KG1 (cell line): ENCODE results near the gene S100A7A.
"Not testable (repeated sequence)": the region's sequence is repeated elsewhere in the genome, so short reads cannot be mapped to it uniquely, and the experiment has no call there.

ENCODE experiments used
- DNase-seq: peaks from one replicate; lab custom pipeline; 2025; lab: John Stamatoyannopoulos, UW

Gene S100A7A

DNA sequence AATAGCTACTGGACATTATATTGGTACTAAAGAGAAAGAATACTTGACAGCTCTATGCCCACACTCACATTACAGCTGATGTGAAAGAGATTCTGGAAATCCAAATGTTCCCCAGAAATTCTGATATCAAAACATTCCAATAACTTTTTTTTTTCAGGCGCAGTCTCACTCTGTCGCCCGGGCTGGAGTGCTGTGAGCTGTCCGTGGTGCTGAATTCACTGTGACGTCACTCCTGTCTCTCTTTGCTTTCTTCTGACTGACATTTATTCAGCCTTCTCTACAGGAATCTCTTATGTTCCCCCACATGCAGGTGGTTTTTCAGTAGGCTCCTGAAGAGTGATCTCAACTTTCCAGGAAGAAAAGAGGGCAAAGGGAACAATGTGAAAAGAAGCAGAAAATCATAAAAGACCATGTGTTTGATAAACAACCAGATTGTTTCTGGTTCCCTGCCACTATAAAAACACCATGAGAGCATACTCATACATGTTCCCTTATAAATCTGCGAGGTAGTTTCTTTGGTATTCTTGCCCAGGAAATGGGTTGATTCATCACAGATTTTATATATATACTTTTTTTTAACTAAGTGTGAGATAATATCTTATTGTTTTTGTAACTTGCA is 6.2 kb downstream of the S100A7A start:
- DNase-seq = peak; percentile 6

DNA sequence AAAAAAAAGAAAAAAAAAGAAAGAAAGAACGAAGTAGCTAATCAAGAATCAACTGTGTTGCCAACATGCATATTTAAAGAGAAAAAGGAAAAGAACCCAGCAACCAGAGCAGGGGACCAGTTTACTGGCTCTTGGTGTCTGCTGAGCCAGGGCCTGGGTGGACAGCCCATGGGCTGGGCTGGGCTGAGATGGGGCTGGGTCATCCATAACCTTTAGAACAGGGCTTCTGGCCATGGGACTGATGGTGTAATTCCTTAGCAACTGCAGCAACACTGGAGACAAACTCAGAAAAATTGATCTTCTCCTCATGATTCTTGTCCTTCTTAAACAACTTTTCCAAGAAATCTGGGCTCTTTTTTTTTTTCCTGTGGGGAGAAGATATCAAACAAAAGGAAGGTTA is 10.5 kb downstream of the S100A7A start:
- DNase-seq = no peak

DNA sequence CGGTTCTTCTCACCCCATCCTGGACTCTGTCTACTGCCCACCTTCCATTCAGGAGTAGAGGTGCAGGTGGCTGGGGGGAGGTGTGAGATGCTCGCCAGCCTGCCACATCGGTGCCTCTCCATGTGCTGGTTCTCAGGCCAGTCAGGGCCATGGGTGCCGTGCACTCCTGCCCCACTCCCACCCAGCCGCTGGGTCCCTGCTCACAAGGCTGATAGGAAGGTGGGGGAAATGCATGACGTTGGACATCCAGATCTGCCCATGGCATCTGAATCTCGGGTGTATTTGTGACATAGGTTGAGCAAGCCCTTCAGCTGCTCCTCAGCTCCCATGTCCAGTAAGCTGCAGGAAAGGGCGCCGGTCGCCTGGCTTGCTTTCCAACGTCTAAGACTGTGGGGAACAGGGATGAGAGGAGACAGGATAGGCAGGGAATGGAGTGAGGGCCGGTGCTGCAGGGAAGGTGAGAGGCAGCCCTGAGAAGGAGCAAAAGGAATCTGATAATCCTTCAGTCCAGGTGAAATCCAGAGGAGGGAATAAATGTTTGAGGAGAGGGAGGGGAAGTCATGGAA is 11.8 kb downstream of the S100A7A start:
- DNase-seq = no peak

DNA sequence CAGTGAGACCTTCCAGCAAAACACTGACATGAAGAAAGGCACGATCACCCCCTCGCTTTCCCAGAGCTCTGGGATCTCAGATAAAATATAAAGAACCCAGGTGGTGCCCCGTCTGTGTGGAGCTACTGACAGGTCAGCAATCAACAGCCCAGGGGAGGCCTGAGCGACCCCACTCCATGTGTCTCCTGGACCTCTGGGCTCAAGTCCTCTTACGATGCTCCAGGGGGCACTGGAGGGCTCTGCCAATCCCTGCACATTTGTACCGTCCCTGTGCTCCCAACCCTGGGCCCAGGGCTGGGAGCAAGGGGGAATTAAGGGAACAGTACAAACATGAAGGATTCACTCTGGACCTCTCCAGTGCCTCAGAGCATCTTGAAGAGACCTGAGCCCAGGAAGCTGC is 12.5 kb downstream of the S100A7A start:
- no peak for DNase-seq

DNA sequence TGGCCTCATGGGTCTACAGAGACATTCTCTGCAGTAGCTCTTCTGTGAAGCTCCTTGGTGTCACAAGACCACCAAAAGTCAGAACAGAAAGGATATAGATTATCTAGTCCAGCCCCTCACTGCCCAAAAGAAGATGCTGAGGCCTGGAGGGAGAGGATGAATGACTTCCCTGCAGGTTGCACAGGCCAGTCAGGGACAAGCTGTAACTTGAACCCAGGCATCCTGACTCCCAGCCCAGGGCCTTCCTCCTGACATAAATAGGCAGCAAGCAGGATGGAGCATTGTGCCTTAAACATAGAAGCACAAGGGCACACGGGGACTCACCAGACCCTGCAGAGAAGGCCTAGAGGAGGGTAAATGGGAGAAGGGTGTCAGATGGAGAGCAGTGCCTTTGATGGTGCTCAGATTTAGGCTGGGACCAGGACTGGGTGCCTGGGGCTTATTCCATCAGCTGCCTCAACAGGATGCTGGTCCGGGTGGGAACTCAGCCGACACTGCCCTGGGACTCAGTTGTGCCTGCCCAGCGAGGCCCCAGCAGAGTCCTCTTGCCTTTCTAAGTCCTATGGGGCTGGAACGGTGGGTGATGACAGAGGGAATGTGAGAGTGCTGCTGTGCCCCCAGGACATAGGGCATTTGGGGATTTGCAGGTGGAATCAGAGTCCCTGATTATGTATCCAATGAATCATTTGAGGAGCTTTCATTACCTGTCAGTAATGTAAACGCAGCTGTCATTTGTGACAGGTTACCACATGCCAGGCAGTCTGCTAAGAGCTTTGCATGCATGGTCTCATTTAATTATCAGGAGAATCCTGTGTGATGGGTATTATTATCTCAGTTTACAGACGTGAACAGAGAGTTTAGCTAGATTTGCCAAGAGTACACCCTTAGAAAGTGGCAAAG is 13.2 kb downstream of the S100A7A start:
- no peak for DNase-seq

DNA sequence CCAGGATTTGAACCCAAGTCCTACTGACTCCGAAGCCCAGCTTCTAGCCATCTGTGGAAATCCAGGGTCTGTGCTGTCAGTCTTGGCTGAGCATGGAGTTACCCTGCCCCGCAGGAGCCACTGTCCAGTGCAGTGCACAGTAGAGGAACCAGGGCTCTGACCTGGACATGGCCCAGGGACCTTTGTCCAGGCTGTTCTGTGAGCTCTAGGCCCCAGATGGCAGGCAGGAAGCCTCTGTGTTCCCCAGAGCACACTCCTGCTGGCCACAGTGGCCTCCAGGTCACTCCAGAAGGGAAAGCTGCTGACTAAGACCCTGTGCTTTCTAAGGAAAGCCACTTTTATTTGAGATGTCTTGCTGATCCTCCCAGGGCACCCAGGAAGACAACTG is 13.8 kb downstream of the S100A7A start:
- no peak for DNase-seq

DNA sequence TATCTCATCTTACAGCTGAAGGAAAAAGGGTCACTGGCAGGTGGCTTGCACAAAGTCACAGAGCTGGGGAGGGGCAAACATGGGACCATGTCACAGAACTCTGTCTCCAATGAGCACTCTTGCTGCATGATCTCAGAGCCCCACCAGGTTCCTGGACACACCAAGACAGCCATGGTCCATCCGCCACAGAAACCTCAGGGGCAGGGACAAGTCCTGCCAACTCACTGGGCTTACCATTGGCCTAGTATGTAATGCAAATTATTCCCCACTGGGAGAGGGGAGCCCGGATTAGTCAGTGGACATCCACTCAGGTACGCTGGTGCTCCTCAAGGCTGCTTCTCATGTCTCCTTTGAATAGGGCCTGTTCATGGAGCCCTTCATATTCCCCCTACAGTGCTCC is 14.2 kb downstream of the S100A7A start:
- no peak for DNase-seq

DNA sequence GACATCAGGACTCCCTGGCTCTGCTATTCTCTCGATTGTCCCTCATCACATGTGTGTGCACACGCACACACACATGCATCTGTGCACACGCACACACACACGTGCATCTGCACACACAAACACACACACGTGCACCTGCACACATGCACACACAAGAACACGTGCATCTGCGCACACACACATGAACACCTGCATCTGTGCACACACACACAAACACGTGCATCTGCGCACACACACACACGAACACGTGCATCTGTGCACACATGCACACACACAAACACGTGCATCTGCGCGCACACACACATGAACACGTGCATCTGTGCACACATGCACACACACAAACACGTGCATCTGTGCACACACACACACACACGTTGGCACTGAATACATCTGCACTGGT is 14.7 kb downstream of the S100A7A start:
- no peak for DNase-seq

DNA sequence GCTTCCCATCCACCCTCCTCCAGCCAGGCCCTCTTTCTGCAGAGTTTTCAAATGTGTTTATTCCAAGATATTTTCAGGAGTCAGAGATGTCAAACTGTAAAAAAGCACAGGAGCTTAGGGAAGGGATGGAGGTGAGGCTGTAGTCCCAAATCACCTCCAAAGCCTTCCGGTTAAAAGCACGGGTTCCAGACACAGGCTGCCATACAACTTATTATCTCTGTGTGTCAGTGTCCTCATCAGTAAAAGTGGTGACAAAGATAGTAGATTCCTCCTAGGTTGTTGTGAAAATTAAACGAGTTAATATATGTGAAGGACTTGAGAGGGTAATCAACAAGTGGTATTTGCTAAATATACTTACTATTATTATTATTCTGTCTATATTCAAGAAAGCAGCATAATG is 15.1 kb downstream of the S100A7A start:
- DNase-seq = no peak

DNA sequence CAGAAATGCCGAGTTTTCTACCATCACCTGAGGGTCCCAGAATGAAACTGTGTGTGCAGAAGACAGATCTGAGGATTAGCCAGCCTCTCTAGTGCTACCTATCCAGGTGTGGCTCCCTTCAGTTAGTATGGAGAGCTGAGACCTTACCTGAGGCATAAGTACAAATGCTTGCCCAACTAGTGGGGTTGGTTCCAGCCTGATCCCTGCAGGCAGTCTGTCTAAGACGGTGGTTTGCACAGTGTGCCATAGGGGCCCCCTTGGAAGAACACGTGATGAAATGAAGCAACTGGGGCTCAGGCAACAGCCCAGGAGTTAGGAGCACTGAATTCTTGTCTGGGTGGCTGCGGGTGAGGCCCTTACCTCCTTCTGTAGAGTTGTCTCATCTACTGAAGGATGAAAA is 15.6 kb downstream of the S100A7A start:
- no peak for DNase-seq

DNA sequence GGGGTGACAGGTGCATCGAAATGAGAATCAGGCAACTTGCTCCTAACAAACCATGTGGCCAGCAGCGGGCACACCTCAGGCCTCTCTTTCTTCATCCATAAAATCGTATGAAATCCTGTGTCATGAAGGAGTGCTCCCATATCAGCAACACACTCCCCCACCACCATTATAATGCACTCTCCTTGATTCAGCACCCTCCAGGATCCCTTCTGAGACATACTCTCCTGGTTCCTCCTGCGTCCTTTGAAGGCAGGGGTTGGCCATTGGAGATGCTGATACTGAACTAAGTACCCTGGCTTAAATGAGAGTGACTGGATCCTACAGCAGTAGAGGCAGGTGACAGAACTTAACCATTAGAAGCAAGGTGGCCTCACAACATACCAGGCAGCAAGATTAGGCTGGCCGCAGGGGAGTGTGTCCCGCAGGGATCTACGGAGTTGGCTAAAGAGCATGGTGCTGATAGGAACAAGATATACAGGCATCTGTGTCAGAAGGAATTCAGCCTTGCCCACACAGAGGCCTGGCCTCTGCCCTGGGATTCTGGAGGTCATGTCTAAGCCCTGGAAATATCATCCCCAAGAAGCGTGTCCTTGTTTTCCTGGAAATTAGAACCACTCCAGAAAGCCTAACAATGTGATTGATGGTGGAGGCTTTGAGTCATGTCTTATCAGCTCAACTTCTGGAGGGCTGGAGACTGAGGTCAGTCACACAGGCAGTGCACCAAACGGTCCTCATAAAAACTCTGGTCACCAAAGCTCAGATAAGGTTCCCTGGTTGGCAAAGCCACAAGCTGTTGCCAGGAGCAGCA is 16.8 kb downstream of the S100A7A start:
- DNase-seq = no peak

DNA sequence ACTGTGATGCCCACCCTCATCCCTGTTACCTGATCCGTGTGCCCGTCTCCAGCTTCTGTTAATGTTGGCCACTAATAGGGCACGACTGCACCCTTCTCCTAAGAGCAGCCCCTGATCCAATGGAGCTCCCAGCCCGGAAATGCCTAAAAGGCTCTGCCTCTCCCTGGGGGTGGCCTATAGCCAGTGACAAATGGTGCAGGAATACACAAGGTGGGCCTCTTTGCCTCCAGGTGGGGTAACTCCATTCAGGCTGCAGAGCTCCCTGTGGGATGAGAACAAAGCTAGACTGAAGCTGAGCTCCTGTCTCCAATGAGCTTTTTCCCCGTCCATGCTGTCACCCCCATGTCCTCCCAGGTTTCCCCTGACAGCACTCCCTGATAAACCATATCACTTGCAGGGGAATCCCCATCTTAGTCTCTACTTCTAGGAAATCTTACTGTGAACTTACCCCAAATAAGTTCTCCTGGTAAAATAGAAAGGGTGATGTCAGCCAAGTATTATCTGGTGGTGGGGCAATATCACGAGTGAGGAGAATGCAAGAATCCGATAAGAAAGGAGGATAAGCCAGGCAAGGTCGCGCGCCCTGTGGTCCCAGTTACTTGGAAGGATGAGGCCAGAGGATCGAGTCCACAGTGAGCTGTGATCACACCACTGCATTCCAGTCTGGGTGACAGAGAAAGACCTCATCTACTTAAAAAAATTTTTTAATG is 18.6 kb downstream of the S100A7A start:
- DNase-seq = no peak

DNA sequence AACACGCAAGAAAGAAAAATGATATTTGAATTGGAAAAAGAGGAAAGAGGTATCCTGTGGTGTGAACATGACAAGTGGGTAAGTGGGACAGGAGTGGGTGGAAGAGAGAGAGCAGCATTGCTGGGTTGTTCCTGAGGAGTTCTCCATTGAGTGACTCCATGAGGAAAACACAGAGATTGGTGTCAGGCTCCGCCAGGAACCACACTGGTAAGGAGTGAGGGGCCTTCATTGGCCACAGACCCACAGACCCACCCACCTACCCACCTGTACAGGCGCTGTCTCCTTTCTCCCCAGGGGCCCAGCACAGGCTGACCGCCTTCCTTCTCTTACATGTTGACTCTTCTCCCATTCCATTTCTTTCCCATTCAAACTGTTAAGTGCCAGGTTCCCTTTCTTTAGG is 20.9 kb downstream of the S100A7A start:
- no peak for DNase-seq

DNA sequence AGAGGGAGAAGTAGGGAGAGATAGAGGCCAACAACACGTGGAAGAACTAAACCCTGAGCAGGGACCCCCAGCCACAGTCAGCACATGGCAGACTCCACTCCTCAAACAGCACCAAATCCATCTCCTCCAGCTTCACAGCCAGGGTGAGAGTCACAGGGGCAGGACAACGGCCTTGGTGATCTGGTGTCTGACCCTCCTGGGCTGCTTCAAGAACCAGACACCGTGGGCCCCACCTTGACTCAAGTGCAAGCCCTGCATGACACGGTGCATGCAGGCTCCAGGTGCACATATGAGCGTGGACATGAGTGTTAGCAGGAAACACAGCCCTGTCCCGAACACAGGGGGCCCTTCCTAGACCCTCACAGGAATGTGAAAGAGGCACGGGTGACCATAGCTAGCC is 22.3 kb downstream of the S100A7A start:
- DNase-seq = no peak

DNA sequence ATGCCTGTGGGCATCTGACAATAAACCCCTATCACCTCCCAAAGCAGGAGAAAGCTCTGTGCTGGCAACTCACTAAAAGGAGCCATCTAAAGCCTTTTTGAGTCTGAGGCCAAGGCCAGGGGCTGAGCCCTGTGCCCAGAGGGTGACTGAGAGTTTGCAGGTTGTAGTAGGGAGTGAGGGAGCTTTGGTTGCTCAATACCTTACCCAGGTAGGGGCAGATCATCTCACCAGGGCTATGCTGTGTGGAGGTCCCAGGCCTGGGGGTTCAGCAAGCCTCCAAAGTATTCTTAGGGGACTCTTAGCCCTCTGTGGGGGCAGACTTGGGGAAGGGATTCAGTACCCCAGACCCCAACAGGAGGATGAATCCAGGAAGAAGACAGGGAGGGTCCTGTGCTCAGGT is 23.0 kb downstream of the S100A7A start:
- no peak for DNase-seq

DNA sequence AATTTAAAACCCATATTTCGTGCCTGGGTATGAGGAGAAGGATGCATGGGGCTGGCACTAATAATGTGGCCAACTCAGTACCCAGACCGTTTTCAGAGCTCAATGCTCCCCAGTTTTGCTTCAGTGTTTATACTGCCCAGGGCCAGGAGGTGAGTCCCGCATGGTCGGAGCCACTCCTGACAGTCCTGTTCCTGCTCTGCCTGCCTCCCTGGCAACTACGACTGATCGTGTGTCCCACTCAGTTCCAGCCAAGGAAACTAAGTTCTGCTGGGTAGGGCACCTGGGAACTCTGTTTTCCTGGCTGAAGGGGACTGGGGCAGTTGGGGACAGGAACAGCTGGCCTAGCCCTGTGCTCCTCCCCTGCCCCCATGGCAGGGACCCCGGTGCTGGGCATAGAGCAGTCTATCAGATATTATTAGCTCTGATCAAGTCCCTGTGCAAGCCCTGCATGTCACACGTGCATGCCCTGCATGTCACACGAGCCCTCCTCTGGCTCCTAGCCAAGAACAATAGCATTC is 25.0 kb downstream of the S100A7A start:
- DNase-seq = no peak

DNA sequence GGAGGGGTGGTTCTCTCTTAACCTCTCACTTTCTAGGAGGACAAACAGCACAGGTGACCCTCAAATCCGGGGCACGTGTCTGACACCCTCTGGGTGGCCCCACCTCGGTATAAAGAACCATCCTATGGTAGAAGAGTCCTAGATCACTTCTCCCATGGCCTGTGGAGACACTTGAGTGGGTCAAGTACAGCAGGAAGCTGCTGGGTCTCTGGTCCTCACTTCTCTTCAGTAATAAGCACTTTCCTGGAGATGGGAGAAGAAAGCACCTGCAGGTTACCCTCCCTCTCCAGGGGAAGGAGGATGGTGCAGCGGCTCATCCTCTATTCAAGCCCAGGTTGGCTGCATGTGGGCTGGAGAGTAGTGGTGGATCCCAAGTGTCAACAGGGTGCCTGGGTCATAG is 27.2 kb downstream of the S100A7A start:
- no peak for DNase-seq

DNA sequence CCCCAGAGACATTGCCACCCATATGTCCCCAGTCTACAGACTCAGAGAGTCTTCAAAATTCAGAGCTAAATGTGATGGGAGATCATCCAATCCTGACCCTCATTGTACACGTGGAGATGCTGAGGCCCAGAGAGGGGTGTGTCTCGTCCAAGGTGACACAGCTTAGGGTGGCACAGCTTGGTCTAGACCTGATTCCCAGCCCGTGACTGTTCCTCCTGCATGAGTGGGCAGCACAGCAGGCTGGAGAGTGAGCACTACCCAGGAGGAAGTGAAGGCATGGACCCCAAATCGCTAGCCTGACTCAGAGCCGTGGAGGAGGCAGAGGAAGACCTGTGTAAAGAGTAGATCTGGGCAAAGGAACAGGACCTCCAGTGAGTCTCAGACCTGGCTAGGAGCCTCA is 27.8 kb downstream of the S100A7A start:
- DNase-seq = no peak

DNA sequence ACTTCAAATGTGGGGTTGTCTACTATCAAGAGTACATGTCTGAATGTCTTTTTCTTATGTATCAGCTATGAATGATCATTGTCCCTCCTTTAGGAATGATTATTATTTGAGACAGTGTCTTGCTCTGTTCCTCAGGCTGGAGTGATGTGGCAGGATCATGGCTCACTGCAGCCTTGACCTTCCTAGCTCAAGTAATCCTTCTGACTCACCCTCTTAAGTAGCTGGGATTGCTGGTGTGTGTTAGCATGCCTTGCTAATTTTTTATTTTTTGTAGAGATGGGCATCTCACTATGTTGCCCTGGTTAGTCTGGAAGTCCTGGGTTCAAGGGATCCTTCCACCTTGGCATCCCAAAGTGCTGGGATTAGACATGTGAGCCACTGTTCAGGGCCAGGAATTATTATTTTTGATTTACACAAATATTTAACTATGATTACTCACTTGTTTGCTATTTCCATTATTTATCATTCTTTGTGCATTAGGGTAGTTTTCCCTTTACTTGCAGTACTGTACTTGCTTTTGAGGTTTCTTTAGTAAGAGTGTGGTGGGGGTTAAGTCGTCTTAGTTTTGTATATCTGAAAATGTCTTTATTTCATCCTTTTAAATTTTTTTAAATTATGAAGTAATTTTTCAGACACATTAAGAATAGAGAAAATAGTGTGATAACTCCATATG is 31.3 kb downstream of the S100A7A start:
- DNase-seq = no peak

DNA sequence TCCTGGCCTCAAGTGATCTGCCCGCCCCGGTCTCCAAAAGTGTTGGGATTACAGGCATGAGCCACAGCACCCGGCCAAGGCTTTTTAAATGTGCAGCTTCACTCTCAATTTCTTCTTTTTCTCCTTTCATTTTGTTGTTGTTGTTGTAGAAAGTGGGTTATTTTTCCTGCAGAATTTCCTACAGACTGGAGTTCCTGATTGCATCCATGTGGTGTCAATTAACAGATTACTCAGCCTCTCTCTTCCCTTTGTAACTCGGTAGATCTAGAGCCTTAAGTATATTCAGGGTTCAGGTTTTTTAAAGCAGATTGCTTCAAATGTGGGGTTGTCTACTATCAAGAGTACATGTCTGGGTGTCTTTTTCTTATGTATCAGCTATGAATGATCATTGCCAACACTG is 32.5 kb downstream of the S100A7A start:
- not testable (repeated sequence) for DNase-seq

DNA sequence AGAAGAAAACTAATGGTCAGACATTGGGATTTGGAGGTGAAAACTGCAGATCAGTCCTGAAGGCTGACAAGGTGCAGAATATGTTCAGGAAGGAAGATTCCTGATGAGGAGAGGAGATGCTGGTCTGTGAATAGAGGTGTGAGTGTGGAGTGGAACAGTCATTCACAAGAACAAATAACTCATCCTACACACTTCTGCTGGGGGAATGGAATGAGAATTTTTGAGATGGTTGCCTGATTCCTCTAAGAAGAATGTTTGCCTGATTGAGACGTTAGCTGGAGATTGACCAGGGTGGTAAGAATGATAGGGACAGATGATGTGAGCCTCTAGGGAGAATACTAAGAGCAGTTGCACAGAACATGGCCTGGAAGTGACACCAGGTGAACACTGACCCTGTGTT is 40.1 kb downstream of the S100A7A start:
- DNase-seq = no peak
